ENCODE results near the gene TUBA8. TPM values are rescaled to one million over a fixed set of nuclear protein-coding genes. Genes with fewer than 3 reads are reported as not detected.
"Not testable (repeated sequence)": the region's sequence is repeated elsewhere in the genome, so short reads cannot be mapped to it uniquely, and the experiment has no call there.

Gene TUBA8
- total RNA-seq, 1 donor from 2014 or later: 1.9 TPM

GRCh38 chr22:18170284-18170683, 59.7 kb downstream of the TUBA8 start:
- intact Hi-C loops (cut with micrococcal nuclease): not testable (repeated sequence)

- intact Hi-C loops (cut with micrococcal nuclease): not testable (repeated sequence)
Measured at GRCh38 chr22:18172203-18172602, 61.6 kb downstream of the TUBA8 start.

GRCh38 chr22:18172776-18173175, 62.2 kb downstream of the TUBA8 start:
- intact Hi-C loops (cut with micrococcal nuclease): not testable (repeated sequence)

GRCh38 chr22:18173441-18173840, 62.8 kb downstream of the TUBA8 start:
- intact Hi-C loops (cut with micrococcal nuclease): not testable (repeated sequence)

Other genes with a start within 250 kb of the TUBA8 start
- 45.0 and 53.5 TPM in 2 replicates for gene MICAL3, start 86.2 kb upstream of the TUBA8 start, total RNA-seq
- 39.4 and 39.5 TPM in 2 replicates for gene PEX26, start 32.8 kb upstream of the TUBA8 start, total RNA-seq
- 58.0 and 59.9 TPM in 2 replicates for gene USP18, start 39.4 kb downstream of the TUBA8 start, total RNA-seq